MV-4-11 (cell line): Measurements from ENCODE around the gene TARM1.

Experiments
- DNase-seq: peaks from one replicate; lab custom pipeline; 2025; lab: John Stamatoyannopoulos, UW

The TARM1 gene

DNA sequence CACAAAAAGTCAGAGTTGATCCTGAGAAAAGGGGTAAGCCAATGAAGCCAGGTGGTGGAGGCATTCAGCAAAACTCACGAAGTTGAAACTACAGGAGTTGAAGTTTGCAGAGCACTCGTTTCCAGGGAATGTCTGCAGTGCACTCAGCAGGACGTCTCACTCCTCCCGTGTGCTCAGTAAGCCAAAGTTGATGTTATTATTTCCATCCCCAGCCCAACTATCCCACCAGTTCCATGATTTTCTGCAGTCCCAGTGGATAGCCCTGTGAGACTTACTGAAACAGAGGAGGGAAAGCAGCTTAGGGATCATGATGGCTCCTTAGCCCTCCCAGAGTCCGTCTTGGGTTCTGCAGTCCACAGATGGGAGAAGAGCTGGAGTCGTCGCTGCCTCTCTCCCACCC, at the start of gene TARM1:
Gene TARM1, minus strand, starts transcription at position 334 of the 400 bp plus-strand sequence. Its CDS starts 25 bp downstream, at position 309.
- DNase-seq, result no peak

DNA sequence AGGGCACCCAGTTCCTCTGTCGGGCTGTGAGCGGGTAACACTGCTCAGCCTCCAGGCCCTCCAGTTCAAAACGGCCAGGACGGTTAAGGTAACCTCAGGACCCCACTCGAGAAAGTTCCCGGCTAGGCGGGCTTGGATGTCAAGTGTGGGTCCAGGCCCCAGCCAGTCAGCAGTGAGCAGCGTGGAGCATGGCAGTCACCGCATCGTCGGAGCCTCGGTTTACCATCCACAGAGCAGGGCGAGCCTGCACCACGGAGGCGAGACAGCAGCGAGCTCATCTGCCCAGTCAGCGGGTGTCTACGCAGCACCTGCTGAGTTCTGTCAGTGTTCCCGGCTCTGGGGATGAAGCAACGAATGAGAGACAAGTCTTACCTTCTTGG, 48.4 kb upstream of the TARM1 start:
- no peak for DNase-seq

DNA sequence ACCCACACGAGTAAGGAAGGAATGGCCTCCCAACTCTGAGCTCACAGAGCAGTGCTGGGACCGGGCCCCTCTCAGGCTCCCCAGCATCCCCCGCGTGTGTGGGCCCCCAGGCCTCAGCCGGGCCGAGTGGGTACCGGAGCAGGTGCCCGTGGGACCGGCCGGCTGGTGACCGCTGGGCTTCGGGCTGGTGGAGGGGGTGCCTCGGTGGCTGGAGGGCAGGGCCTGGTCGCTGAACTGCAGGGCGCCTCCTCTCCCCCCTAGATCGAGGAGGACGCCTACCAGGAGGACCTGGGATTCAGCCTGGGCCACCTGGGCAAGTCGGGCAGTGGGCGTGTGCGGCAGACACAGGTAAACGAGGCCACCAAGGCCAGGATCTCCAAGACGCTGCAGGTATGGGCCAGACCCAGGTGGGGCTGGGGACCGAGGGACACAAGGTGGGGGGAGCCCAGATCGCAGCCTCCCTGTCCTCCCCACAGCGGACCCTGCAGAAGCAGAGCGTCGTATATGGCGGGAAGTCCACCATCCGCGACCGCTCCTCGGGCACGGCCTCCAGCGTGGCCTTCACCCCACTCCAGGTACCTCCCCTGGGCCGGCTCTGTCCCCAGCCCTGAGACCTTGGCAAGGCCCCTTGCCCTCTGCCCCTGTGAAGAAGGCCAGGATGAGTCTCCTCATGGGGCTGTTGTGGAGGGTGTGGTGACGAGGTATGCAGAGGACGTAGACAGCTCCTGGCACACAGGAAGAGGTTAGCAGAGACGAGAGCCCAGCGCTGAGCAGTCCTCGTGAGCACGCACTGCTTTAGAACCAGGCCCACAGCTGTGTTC, 47.8 kb upstream of the TARM1 start:
- DNase-seq, result no peak

DNA sequence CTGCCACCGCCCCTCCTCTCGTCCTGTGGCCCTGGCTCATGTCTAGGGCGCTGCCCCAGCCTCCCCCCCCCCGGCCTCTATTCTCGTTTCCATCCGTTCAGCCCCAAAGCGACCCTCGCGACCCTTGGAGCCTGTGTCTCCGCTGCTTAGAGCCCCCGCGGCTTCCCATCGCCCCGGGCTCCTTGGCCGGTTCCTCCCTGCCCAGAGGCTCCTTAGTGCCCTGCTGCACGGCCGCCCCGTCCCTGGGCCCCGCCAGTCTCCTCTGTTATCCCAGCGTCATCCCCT, 47.2 kb upstream of the TARM1 start:
- no peak for DNase-seq

DNA sequence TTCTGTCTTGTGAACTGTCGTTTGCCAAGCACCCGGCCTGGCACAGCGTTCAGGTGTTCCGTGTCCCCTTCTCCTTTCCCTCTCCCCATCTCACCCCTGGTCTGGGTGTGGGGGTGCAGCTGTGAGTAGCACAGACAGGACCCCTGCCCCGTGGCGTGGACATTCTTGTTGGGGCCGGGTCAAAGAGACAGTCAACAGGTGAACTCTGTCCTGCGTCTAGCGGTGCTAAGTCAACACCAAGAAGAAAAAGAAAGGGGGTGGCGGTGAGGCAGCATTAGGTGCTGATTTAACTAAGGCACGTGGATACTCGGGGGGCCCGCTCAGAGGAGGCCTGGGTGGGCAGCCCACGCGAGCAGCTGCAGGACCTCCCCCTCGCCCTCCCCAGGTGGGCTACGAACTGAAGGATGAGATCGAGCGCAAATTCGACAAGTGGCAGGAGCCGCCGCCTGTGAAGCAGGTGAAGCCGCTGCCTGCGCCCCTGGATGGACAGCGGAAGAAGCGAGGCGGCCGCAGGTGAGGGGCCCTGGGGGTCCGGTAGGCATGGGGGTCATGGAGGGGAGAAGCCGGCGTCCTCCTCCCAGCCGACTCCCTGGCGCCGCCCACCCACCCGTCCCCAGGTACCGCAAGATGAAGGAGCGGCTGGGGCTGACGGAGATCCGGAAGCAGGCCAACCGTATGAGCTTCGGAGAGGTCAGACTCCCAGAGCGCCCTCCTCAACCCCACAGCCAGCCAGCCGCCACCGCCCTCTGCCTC, 46.7 kb upstream of the TARM1 start:
- DNase-seq, result no peak

DNA sequence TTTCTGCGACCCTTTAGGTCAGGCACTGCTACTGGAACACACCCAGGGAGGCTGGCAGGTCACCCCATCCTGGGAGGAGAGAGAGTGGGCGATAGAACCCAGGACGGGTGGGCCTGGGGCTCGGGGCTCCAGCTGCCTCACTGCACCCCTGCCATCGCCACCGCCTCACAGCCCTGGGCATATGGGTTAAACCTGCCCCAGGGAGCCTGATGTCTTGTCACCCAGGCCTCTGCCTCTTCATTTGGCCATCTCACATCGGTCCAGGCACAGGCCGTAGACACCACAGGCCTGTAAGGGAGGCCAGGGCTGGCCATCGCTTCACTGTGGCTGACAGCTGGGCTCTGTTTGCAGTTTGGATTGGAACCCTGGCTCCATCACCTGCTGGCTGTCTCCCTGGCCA, 44.5 kb upstream of the TARM1 start:
- DNase-seq, result no peak

DNA sequence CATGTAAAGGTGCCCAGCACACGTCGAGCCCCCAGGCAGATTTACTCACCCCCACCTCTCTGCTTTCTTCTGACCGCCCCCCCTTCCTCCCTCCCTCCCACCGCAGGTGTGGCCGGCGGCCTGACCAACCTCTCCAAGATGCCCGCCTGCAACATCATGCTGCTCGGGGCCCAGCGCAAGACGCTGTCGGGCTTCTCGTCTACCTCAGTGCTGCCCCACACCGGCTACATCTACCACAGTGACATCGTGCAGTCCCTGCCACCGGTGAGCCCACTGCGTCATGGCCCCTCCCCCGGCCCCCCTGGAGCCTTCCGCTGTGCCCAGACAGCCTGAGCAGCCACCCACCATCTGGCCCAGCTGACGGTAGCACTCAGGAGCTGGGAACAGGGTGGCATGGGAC, 43.2 kb upstream of the TARM1 start:
- DNase-seq, result no peak

DNA sequence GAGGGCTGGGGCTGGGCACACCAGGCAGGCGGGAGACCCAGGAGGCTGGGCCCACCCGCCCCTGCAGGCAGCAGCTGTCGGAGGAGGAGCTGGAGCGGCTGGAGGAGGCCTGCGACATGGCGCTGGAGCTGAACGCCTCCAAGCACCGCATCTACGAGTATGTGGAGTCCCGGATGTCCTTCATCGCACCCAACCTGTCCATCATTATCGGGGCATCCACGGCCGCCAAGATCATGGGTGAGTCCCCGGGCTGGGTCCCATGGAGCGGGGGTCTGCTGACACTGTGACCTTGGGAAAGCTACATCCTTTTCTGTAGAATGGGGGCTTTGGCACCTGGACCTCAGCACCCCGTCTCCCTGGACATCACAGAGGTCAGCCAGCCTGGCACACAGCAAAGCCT, 42.5 kb upstream of the TARM1 start:
- no peak for DNase-seq

DNA sequence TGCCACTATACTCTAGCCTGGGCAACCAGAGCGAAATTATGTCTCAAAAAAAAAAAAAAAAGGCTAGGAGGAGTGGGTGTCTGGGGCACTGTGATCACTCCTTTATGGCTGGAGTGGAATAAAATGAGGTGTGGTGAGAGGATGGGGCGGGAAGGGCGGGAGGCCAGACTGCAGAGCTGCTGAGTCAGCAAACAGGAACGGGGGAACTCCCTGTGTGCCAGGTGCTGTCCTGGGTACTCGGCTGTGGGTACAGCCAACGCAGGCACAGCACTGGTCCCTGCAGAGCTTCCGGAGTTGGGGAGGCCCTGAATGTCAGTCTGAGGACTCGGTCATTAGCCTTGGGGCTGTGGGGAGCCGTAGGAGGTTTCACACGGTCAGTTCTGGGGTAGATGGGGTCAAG, 40.1 kb upstream of the TARM1 start:
- no peak for DNase-seq

DNA sequence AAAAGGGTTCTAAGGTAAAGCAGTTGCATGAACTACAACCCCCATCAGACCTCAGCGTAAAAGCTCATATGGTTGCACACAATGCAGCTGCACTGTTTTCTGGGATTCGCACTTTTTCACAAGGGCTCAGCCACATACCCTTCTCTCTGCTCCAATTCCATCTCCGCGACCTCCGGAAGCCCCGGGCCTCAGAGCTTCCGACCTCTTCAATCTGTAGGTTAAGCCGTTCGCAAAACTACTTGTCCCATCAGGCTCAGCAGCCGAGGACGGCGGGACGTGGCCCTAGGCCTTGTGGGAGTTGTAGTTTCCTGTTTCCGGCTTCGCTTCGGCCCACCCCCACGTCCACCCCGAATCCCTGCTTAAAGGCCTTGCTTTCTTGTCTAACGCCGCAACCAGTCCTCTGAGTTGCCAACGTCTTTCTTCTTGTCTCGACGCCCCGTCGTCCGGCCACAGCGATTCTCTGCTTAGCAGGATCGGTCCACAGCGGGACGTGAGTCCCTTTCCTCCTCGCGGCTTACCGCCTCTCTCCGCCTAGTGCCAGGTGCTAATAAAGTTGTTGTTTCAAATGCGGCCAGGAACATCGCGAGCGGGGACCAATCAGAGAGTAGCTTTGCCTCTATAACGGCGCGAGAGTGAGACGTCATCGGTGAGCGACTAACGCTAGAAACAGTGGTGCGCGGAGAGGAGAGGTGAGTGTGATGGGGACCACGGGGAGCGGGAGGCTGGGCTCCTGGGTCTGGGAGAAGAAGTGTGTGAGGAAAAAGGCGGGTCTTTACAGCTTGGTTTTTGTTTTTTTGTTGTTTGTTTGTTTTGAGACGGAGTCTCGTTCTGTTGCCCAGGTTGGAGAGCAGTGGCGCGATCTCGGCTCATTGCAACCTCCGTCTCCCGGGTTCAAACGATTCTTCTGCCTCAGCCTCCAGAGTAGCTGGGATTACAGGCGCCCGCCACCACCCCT, 34.2 kb upstream of the TARM1 start, which contains the start of the genes PRPF31 and TFPT:
Gene PRPF31, plus strand, starts transcription at position 646 of the 955 bp plus-strand sequence. CDS start 2,525 bp downstream, outside the sequence.
Gene TFPT, minus strand, starts transcription at position 549 of the 955 bp plus-strand sequence. Its CDS starts 388 bp downstream, at position 161.
- DNase-seq, result peak; percentile 98

DNA sequence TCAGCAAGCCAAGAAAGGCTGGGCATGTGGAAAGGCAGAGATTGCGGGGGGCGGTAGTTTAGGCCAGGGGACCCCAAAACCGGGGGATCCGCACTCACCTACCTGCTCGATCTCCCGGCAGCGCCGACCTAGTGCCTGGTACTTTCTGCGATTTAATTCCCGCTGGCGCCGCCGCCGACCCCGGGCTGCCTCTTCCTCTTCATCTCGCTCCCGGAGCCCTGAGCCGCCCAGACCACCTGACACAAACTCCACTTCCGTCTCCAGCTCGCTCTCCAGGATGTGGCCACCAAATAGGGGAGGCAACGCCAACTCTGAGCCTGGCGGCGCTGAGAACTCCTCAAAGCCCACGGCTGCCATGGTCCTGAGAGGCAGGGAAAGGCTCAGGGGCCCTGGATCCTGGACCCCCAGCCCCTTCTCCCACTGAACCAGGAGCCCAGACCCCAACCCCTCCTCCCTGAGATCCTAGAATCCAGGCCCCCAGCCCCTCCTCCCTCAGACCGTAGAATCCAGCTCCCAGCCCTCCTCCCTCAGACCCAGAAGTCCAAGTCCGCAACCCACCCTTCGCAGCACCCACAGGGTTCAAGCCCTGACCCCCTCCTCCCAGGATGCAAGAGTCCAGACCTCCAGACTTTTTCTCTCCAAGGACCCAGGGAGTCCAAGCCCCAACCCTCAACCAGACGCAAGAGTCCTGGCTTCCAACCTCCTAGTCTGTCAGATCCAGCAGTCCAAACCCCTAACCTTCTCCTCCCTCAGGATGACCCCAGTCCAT, 33.4 kb upstream of the TARM1 start:
- peak; percentile 79 for DNase-seq

DNA sequence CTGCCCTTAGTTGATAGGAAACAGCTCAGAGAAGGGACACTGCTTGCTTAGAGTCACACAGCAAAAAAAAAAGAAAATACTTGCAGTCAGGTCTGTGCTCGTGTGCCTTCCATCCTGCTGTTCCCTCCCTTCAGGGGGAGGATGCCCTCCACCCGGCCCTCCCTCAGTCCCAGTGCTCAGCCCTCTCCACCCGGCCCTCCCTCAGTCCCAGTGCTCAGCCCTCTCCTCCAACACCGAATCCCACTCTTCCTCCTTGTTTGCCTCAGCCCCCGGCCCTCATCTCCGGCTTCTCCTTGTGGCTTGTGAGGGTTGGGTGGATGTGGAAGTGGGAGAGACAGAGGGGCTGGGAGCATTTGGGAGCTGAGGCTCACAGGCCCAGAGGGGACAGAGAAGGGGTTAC, 28.5 kb upstream of the TARM1 start:
- no peak for DNase-seq

DNA sequence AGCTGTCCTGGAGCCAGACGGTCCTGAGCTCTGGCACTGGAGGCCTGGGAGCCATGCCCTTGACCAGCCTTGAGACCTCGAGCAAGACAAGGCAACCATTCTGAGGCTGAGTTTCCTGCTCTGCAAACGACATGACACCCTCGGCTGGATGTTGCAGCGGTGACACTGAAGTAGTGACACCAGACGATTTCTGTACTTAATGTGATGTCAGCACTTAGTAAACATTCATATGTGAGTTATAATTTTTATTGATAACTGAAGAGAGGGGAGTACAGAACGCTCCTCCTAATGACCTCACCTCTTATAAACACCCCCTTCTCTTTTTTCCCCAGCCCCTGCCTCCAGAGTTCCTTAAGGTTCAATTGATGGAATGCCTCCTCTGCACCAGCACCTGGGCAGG, 27.3 kb upstream of the TARM1 start:
- no peak for DNase-seq

DNA sequence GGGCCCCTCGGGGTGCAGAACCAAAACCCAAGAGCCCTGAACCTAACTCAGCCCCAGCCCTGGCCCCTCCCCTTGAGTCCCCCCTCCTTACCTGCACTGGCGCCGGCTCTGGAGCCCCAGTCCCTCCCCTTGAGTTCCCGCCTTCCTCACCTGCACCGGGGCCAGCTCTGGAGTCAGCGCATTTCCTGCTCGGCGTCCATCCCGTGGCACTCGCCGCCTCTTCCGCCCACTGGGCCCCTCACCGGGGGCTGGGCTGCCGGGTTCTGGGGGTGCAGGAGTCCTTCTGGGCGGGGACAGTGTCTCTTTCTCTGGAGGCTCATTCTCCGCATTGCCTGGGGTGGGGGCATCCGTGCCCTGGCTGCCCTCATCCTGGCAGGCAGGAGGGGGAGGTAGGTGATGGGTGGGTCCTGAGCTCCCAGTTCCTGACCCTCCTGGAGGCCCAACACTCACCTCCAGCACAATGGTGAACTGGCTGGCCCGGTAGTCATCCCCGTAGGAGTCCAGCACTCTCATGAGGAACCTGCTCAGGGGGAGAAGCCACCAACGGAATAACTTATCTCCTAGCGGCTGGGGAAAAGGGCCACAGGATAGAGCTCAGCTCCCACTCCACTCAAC, 26.8 kb upstream of the TARM1 start:
- no peak for DNase-seq

DNA sequence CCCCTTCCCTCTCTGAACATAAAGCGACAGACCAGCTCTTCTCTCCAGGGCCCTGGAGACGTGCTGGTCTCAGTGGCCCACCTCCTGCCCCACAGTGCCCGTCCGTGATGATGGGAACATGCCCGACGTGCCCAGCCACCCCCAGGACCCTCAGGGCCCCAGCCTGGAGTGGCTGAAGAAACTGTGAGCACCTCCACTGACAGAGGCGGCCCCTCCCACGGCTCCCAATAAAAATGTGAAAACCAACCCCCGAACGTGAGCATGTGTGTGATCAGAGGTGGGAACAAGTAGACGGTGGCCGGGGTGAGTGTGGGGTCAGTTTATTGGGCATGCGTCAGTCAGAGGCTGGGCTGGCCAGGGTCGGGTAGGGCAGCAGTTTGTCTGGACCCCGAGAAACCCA, 25.6 kb upstream of the TARM1 start:
- DNase-seq, result no peak

DNA sequence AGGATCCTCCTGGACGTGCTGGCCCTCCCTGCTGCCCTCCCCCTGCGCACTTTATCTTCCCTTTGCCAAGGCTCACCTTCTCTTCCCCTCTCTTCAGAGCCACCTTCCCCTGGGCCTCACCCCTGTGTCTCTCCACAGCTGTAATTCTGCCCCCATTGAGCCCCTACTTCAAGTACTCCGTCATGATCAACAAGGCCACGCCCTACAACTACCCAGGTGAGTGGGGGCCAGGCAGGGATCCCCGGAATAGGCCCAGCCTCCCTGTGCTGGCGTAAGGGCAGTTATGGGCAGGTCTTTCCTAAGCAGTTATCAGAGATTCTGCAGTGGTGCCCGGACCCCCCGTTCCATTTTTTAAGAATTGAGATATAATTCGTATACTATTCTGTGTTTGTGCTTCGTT, 24.6 kb upstream of the TARM1 start:
- DNase-seq, result no peak

DNA sequence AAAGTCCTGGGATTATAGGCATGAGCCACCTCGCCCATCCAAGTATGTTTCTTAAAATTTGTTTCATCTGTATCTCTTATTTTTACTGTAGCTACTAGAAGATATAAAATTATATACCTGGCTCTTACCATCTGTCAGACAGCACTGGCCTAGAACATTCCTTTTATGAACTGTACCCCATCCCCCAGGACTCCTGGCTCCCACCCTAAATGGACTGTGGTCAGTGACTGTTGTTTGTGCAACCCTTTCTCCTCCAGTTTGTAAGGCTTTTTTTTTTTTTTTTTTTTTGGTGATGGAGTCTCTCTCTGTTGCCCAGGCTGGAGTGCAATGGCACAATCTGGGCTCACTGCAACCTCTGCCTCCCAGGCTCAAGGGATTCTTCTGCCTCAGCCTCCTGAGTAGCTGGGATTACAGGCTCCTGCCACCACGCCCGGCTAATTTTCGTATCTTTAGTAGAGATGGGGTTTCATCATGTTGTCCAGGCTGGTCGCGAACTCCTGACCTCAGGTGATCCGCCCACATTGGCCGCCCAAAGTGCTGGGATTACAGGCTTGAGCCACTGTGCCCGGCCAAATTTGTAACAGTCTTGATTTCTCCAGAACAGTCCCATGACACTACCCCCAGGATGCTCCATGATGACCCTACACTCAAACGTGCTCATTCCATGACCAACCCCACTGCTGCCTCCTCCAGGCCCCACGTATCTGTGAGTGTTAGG, 24.0 kb upstream of the TARM1 start:
- DNase-seq, result no peak

DNA sequence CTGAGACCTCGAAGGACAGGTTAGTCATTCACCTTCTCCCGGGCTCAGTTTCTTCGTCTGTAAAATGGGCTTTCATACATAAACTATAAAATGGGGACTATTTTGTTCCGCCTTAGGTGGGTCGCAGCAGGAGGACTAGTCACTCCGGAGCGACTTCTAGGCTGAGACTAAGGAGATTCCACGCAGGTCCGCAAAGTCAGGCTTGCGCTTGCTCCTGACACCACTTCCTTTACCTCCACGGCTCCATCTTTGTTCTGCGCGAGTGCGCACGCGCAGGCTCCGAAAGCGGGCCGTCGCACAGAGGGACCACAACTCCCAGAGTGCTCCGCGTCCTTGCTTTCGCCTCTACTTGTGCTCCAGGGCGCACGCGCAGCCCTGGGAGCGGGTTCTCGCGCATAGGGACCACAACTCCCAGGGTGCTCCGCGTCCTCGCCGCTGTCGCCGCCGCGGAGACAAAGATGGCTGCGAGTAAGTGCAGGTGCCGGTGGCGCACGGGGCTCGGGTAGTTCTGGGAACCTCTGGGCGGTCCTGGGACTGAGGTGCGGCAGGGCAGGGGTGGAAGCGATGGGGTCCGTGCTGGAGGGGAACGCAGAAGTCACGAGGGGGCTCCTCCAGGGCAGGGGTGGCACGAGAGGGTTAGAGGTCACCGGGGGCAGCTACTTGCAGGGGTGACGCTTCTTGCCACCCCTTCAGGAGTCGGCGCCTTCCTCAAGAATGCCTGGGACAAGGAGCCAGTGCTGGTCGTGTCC, 21.4 kb upstream of the TARM1 start, which contains the start of gene NDUFA3:
Gene NDUFA3, plus strand, starts transcription at position 435 of the 749 bp plus-strand sequence. Its CDS starts 24 bp downstream, at position 459.
- peak; percentile 99 for DNase-seq

DNA sequence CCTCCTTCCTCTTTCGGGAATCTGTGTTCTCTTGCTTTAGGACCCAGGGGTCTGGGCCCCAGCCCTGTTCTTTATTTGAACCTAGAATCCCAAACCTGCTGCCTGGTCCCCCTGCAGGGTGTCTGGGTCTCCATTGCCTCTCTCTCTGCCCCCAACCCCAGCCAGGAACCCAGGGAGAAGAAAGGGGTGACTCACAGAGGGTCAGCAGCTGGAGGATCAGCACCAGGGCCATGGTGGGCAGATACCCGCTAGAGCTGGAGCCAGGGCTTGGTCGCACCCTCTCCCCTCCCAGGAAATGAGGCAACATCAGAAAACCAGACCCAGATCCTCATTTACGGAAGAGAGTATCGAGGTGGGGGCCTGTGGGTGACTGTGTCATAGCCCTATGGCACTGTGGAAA, 19.4 kb upstream of the TARM1 start, which contains the start of gene OSCAR:
Gene OSCAR, minus strand, starts transcription at position 243 of the 400 bp plus-strand sequence. Its CDS starts 11 bp downstream, at position 232.
- DNase-seq, result peak; percentile 95
